GM23248 (cell line): ENCODE measurements around the gene GTF2I.

ENCODE experiments used
- EZH2 ChIP-seq: fragments of 200-600 bp; sonication (generic); IDR thresholded peaks from 2 replicates; pipeline ENCODE4 v1.6.1; 2018; ENCODE audit warnings: antibody characterized with exemption, mild to moderate bottlenecking; ENCODE audit not compliant: insufficient read depth, poor library complexity, severe bottlenecking
- EZH2phosphoT487 ChIP-seq: fragments of 200-600 bp; sonication (generic); IDR thresholded peaks from 2 replicates; pipeline ENCODE4 v1.6.1; 2018; ENCODE audit warnings: antibody characterized with exemption, moderate library complexity, mild to moderate bottlenecking, low read depth; ENCODE audit not compliant: insufficient read depth

DNA sequence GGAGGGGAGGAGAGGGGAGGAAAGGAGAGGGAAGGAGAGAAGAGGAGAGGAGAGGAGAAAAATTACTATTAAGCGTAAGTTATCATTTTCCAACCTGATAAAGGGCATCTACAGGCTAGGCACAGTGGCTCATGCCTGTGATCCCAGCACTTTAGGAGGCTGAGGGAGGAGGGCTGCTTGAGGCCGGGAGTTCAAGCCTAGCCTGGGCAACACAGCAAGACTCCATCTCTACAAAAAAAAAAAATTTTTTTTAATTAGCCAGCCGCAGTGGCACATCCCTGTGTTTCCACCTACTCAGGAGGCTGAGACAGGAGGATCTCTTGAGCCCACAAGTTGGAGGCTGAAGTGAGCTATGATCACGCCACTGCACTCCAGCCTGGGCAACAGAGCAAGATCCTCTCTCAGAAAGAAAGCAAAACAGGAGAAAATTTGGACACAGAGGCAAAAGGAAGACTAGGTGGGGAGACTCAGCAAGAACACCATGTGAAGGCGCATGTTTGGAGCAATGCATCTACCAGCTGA is 35.2 kb upstream of the GTF2I start:
- TF ChIP-seq EZH2 (no peak), EZH2phosphoT487 (no peak)
